Activated CD8-positive, alpha-beta memory T cell treated with anti-CD3 and anti-CD28 coated beads, Interleukin-2, amount 50 U/mL, for 48 hours (primary cell): ENCODE measurements around the gene CTIF.
"Not testable (repeated sequence)": the region's sequence is repeated elsewhere in the genome, so short reads cannot be mapped to it uniquely, and the experiment has no call there.

ENCODE experiments used
- DNase-seq: peaks from one replicate; pipeline ENCODE4 v3.0.0-alpha.2; 2020

The CTIF gene

GRCh38 chr18:48715711-48716361 lies 177.0 kb downstream of the CTIF start:
- DNase-seq: no peak

- DNase-seq: not testable (repeated sequence)
These were observed 178.4 kb downstream of the CTIF start for GRCh38 chr18:48717227-48717626.

GRCh38 chr18:48718251-48718959 lies 179.6 kb downstream of the CTIF start:
- no peak for DNase-seq

- no peak for DNase-seq
These were observed 180.6 kb downstream of the CTIF start for GRCh38 chr18:48719388-48719787.

- DNase-seq: no peak
These were observed 181.3 kb downstream of the CTIF start for GRCh38 chr18:48719974-48720654.

- no peak for DNase-seq
These were observed 181.8 kb downstream of the CTIF start for GRCh38 chr18:48720655-48721025.

- no peak for DNase-seq
These were observed 182.5 kb downstream of the CTIF start for GRCh38 chr18:48721312-48721711.

- DNase-seq: no peak
These were observed 184.2 kb downstream of the CTIF start for GRCh38 chr18:48723016-48723415.

- DNase-seq: no peak
These were observed 185.0 kb downstream of the CTIF start for GRCh38 chr18:48723837-48724236.

- DNase-seq: no peak
These were observed 185.6 kb downstream of the CTIF start for GRCh38 chr18:48724442-48724841.

GRCh38 chr18:48724939-48725338 lies 186.1 kb downstream of the CTIF start:
- DNase-seq: no peak

- no peak for DNase-seq
These were observed 186.7 kb downstream of the CTIF start for GRCh38 chr18:48725562-48725961.

- no peak for DNase-seq
These were observed 188.8 kb downstream of the CTIF start for GRCh38 chr18:48727681-48728080.

- no peak for DNase-seq
These were observed 189.5 kb downstream of the CTIF start for GRCh38 chr18:48728204-48728833.

- no peak for DNase-seq
These were observed 190.6 kb downstream of the CTIF start for GRCh38 chr18:48729404-48729803.

GRCh38 chr18:48730010-48730409 lies 191.2 kb downstream of the CTIF start:
- no peak for DNase-seq

- no peak for DNase-seq
These were observed 194.1 kb downstream of the CTIF start for GRCh38 chr18:48732767-48733424.

- DNase-seq: no peak
These were observed 194.9 kb downstream of the CTIF start for GRCh38 chr18:48733643-48734253.

- DNase-seq: no peak
These were observed 195.6 kb downstream of the CTIF start for GRCh38 chr18:48734460-48734859.

GRCh38 chr18:48735080-48735676 lies 196.3 kb downstream of the CTIF start:
- DNase-seq: no peak

- DNase-seq: no peak
These were observed 196.9 kb downstream of the CTIF start for GRCh38 chr18:48735681-48736255.
